Natural killer cell treated with Interleukin-12 subunit alpha and Interleukin-12 subunit beta and Interleukin-15 and Interleukin-18, amount 100 ng/mL, for 72 hours (primary cell): ENCODE data around the gene SMURF2. TPM values are rescaled to one million over a fixed set of nuclear protein-coding genes. Genes with fewer than 3 reads are reported as not detected.

Experiments
- ATAC-seq, 2 donors: fragments of 150-1000 bp; cut with Tn5 transposase in 1 of 2; sonication (Bioruptor Pico), chemical (Tn5 transposase) in 1 of 2; 2 replicates each; pipeline ENCODE4 v1.10.0; 2021
- DNase-seq: peaks from one replicate; pipeline ENCODE4 v3.0.0; 2022; ENCODE audit warnings: low spot score
- H3K27ac Mint-ChIP-seq, 2 donors: 1 replicate in 1 of 2; 2 replicates in 1 of 2; pipeline ENCODE4 v1.8.0; 2022; ENCODE audit warnings: mixed read lengths in 2 of 2, mild to moderate bottlenecking in 1 of 2, moderate library complexity in 1 of 2
- H3K27me3 Mint-ChIP-seq, 2 donors: 1 replicate in 1 of 2; 2 replicates in 1 of 2; pipeline ENCODE4 v1.8.0; 2022; ENCODE audit warnings: mixed read lengths in 2 of 2
- H3K36me3 Mint-ChIP-seq: one replicate; pipeline ENCODE4 v1.8.0; 2022; ENCODE audit warnings: mixed read lengths
- H3K4me1 Mint-ChIP-seq, 2 donors: 1 replicate in 1 of 2; 2 replicates in 1 of 2; pipeline ENCODE4 v1.8.0; 2022; ENCODE audit warnings: low read depth in 2 of 2, mixed read lengths in 2 of 2, mild to moderate bottlenecking in 1 of 2
- H3K4me3 Mint-ChIP-seq: one replicate; pipeline ENCODE4 v1.8.0; 2022; ENCODE audit warnings: mixed read lengths
- H3K9me3 Mint-ChIP-seq: 2 replicates; pipeline ENCODE4 v1.8.0; 2022; ENCODE audit warnings: mixed read lengths
- total RNA-seq, 2 donors: library from RNA; stranded (reverse); gene quantifications; one replicate each; pipeline ENCODE4 v1.2.3, GENCODE V29; 2022

SMURF2 gene
- total RNA-seq, 2 donors from 2014 or later, result 18.0 to 26.1 TPM

- no peaks in the 10 kb centered on the region for H3K27me3 Mint-ChIP-seq
- H3K4me3 Mint-ChIP-seq, result no peak overlapping the region
- peaks cover 13% of the 10 kb centered on the region for H3K36me3 Mint-ChIP-seq
- H3K27ac Mint-ChIP-seq, result no peak overlapping the region
- no peaks in the 10 kb centered on the region for H3K9me3 Mint-ChIP-seq
- ATAC-seq (peak in 1 of 2 donors; percentile 20), DNase-seq (no peak)
- peaks cover under 1 to 8% of the 10 kb centered on the region in 2 donors for H3K4me1 Mint-ChIP-seq
Measured at GRCh38 chr17:64515419-64515818, 146.7 kb downstream of the SMURF2 start.

GRCh38 chr17:64509179-64509578, 152.9 kb downstream of the SMURF2 start:
- ATAC-seq (no peak), DNase-seq (no peak)
- Mint-ChIP-seq H3K36me3 (peaks cover 29% of the 10 kb centered on the region), H3K4me1 (peaks cover 36 to 41% of the 10 kb centered on the region in 2 donors), H3K9me3 (no peaks in the 10 kb centered on the region), H3K4me3 (peak overlapping the region; percentile 57), H3K27ac (no peak overlapping the region), H3K27me3 (no peaks in the 10 kb centered on the region)

- Mint-ChIP-seq H3K27ac (peak overlapping the region in 1 of 2 donors; percentile 99), H3K4me1 (peaks cover 40 to 46% of the 10 kb centered on the region in 2 donors)
Measured at GRCh38 chr17:64508683-64509082, 153.4 kb downstream of the SMURF2 start.

GRCh38 chr17:64507413-64507782, 154.7 kb downstream of the SMURF2 start:
- Mint-ChIP-seq H3K4me1 (peaks cover 48 to 59% of the 10 kb centered on the region in 2 donors), H3K36me3 (peaks cover 47% of the 10 kb centered on the region), H3K9me3 (no peaks in the 10 kb centered on the region), H3K27me3 (no peaks in the 10 kb centered on the region), H3K4me3 (peak overlapping the region; percentile 98), H3K27ac (peak overlapping the region; percentile 99)
- DNase-seq (no peak), ATAC-seq (peak in 1 of 2 donors; percentile 15)

More at GRCh38 chr17:64508683-64509082, 153.4 kb downstream of the SMURF2 start:
- Mint-ChIP-seq H3K27me3 (no peaks in the 10 kb centered on the region), H3K36me3 (peaks cover 34% of the 10 kb centered on the region), H3K4me3 (peak overlapping the region; percentile 98), H3K9me3 (no peaks in the 10 kb centered on the region)
- ATAC-seq (no peak), DNase-seq (no peak)

- Mint-ChIP-seq H3K9me3 (no peaks in the 10 kb centered on the region), H3K36me3 (peaks cover 53% of the 10 kb centered on the region), H3K27me3 (no peaks in the 10 kb centered on the region), H3K4me1 (peaks cover 54 to 65% of the 10 kb centered on the region in 2 donors), H3K4me3 (peak within 1 kb of the TSS; percentile 98), H3K27ac (peak within 1 kb of the TSS; percentile 99)
- ATAC-seq (peak; percentile 83 to 88), DNase-seq (peak; percentile 98)
Measured at GRCh38 chr17:64506576-64507412, 155.3 kb downstream of the SMURF2 start, which contains the start of gene CEP95. Gene CEP95 (plus strand): TSS chr17:64506977. CDS start chr17:64507098, 121 bp downstream.

- H3K27me3 Mint-ChIP-seq, result no peaks in the 10 kb centered on the region
- peaks cover 60 to 71% of the 10 kb centered on the region in 2 donors for H3K4me1 Mint-ChIP-seq
- H3K36me3 Mint-ChIP-seq, result peaks cover 59% of the 10 kb centered on the region
- H3K4me3 Mint-ChIP-seq, result peak within 1 kb of the TSS; percentile 98
- DNase-seq (peak; percentile 98), ATAC-seq (peak; percentile 79 to 85)
- H3K27ac Mint-ChIP-seq, result peak within 1 kb of the TSS; percentile 99
- H3K9me3 Mint-ChIP-seq, result no peaks in the 10 kb centered on the region
Measured at GRCh38 chr17:64506201-64506575, 155.9 kb downstream of the SMURF2 start, which contains the start of gene DDX5. Gene DDX5 (minus strand): TSS chr17:64506289. CDS start chr17:64506119, 170 bp downstream.

- Mint-ChIP-seq H3K36me3 (peaks cover 61% of the 10 kb centered on the region), H3K27ac (peak overlapping the region; percentile 99), H3K27me3 (no peaks in the 10 kb centered on the region), H3K4me3 (peak overlapping the region; percentile 98), H3K4me1 (peaks cover 66 to 76% of the 10 kb centered on the region in 2 donors), H3K9me3 (no peaks in the 10 kb centered on the region)
- DNase-seq, result peak; percentile 89
- peak; percentile 57 to 61 for ATAC-seq
Measured at GRCh38 chr17:64505340-64506200, 156.5 kb downstream of the SMURF2 start.

- Mint-ChIP-seq H3K4me1 (peaks cover 71 to 78% of the 10 kb centered on the region in 2 donors), H3K27ac (peak overlapping the region; percentile 99), H3K27me3 (no peaks in the 10 kb centered on the region), H3K36me3 (peaks cover 62% of the 10 kb centered on the region), H3K4me3 (peak overlapping the region; percentile 98), H3K9me3 (no peaks in the 10 kb centered on the region)
- DNase-seq, result no peak
- ATAC-seq, result no peak
Measured at GRCh38 chr17:64504769-64505339, 157.3 kb downstream of the SMURF2 start.

- peaks cover 69% of the 10 kb centered on the region for H3K36me3 Mint-ChIP-seq
- DNase-seq, result no peak
- ATAC-seq, result no peak
- H3K27me3 Mint-ChIP-seq, result no peaks in the 10 kb centered on the region
- H3K9me3 Mint-ChIP-seq, result no peaks in the 10 kb centered on the region
- peak overlapping the region; percentile 98 for H3K4me3 Mint-ChIP-seq
- peak overlapping the region; percentile 99 for H3K27ac Mint-ChIP-seq
- peaks cover 77 to 80% of the 10 kb centered on the region in 2 donors for H3K4me1 Mint-ChIP-seq
Measured at GRCh38 chr17:64503821-64504768, 158.0 kb downstream of the SMURF2 start.

GRCh38 chr17:64503341-64503740, 158.8 kb downstream of the SMURF2 start:
- Mint-ChIP-seq H3K27me3 (no peaks in the 10 kb centered on the region), H3K36me3 (peaks cover 74% of the 10 kb centered on the region), H3K4me3 (peak overlapping the region; percentile 98), H3K27ac (peak overlapping the region; percentile 99), H3K9me3 (no peaks in the 10 kb centered on the region), H3K4me1 (peaks cover 77 to 81% of the 10 kb centered on the region in 2 donors)
- no peak for DNase-seq
- ATAC-seq, result no peak

- Mint-ChIP-seq H3K4me1 (peaks cover 76 to 83% of the 10 kb centered on the region in 2 donors), H3K27me3 (no peaks in the 10 kb centered on the region), H3K9me3 (no peaks in the 10 kb centered on the region), H3K36me3 (peaks cover 75% of the 10 kb centered on the region), H3K4me3 (peak overlapping the region; percentile 98), H3K27ac (peak overlapping the region; percentile 99)
- DNase-seq (no peak), ATAC-seq (no peak)
Measured at GRCh38 chr17:64502809-64503208, 159.3 kb downstream of the SMURF2 start.

- H3K27ac Mint-ChIP-seq, result peak overlapping the region; percentile 99
- peak overlapping the region; percentile 98 for H3K4me3 Mint-ChIP-seq
Measured at GRCh38 chr17:64502021-64502420, 160.1 kb downstream of the SMURF2 start.

More at GRCh38 chr17:64502021-64502420, 160.1 kb downstream of the SMURF2 start:
- Mint-ChIP-seq H3K27me3 (no peaks in the 10 kb centered on the region), H3K4me1 (peaks cover 76 to 86% of the 10 kb centered on the region in 2 donors), H3K9me3 (no peaks in the 10 kb centered on the region), H3K36me3 (peaks cover 75% of the 10 kb centered on the region)
- DNase-seq (no peak), ATAC-seq (no peak)
